Ecto neural progenitor cell (in vitro differentiated cells): ENCODE results near the gene TUSC2.
"Not testable (repeated sequence)": the region's sequence is repeated elsewhere in the genome, so short reads cannot be mapped to it uniquely, and the experiment has no call there.

Experiments used
- DNase-seq: peaks from one replicate; pipeline ENCODE4 v3.0.0-alpha.2; 2018; ENCODE audit warnings: low spot score

TUSC2 gene

DNA sequence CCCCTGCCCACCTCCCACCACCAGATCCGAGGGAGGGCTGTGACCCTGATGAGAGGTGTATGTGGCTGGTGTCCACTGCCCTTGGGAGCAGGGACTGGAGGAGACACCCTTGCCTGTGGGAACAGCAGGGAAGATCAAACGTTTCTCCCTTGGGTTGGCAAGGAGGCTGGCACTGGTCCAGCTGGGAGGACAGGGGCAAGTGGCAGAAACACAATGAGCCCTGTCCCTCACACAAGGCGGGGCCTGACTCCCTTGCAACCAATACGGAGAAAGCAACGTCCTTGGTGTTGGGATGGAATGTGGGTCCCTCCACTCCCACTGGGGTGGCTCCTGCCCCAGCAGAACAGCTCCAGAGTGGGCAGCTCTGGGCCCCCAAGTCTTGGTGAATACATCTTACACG lies 10.7 kb downstream of the TUSC2 start:
- DNase-seq: no peak

DNA sequence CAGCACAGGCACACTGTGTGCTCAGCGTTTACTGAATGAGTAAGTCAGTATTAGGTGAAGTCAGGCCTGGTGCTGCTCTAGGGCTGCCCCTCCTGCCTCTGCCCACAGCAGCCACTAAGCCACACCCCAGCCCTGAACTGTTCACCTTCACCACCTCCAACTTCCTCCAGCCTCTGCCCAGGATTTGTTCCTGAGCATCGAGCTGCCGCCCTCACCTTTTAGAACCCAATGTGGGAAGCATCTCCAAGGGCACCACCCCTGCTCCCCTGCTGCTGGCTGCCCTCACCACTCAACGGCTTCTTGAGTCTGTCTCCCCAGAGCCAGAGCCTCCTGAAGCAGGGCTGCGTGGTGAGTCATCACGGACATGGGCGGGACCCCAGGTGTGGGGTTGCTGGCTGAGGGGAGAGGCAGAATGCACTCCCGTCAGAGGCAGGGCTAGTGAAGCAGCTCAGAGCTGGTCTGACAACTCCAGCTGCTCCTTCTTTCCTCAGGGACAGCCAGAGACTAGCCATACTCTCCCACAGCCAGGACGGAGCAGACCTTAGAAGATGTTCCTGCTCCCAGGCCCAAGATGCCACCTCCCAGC lies 11.3 kb downstream of the TUSC2 start:
- no peak for DNase-seq

DNA sequence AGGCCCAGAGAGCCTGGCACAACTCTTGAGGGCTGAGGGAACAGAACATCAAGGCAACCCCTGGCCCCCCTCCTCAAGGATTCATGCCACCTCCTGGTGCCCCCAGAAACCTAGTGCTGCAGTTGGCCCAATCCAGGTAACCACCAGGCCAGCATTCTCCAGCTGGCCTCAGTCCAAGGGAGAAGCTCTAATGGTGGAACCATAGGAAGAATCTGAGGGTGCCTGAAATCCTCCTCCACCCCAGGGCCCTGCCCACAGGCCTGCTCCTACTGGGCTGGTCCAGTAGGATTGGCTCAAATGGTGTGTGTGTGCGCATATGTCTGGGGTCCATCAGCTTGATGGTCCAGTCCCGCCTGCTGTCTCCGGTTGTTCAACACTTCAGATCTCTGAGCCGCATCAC lies 13.2 kb downstream of the TUSC2 start:
- no peak for DNase-seq

DNA sequence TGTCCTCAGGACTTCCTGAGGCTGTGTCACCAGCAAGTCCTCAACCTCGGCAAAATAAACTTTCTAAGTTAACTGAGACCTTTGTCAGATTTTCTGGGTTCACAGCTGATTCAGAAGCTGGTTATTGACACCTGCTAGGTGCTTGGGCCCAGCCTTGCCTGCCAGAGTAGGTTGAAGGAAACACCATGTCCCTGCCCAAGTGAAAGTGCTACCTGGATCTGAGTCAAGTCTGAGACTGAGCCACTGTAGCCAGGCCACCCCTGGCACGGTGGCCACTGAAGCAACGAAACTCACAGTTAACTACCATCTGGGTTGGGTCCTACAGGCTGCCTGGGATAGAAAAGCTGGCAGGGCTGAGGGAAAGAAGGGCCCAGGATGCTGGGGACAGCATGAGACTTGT lies 13.7 kb downstream of the TUSC2 start:
- DNase-seq: no peak

DNA sequence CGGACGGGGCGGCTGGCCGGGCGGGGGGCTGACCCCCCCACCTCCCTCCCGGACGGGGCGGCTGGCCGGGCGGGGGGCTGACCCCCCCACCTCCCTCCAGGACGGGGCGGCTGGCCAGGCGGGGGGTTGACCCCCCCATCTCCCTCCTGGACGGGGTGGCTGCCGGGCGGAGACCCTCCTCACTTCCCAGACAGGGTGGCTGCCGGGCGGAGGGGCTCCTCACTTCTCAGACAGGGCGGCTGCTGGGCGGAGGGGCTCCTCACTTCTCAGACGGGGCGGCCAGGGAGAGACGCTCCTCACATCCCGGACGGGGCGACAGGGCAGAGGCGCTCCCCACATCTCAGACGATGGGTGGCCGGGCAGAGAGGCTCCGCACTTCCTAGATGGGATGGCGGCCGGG lies 16.0 kb downstream of the TUSC2 start:
- DNase-seq: not testable (repeated sequence)

DNA sequence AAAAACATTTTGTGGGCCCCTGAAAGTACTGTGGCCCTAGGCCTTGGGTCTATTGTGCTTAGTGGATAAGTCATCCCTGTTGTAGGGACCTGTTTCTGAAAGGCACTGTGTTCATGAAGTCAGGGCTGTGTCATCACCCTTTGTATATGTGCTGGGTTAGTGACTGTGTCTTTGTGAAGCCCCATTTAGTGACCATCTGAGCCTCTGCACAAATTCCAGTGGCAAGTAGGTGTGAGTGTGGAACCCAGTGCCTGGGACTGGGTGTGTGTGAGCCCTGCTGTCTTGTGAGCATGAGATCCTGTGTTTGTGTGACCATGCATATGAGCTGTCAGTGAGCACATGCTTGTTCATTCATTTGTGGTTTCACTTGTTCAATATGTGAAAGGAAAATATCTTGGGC lies 23.4 kb downstream of the TUSC2 start:
- DNase-seq: no peak

DNA sequence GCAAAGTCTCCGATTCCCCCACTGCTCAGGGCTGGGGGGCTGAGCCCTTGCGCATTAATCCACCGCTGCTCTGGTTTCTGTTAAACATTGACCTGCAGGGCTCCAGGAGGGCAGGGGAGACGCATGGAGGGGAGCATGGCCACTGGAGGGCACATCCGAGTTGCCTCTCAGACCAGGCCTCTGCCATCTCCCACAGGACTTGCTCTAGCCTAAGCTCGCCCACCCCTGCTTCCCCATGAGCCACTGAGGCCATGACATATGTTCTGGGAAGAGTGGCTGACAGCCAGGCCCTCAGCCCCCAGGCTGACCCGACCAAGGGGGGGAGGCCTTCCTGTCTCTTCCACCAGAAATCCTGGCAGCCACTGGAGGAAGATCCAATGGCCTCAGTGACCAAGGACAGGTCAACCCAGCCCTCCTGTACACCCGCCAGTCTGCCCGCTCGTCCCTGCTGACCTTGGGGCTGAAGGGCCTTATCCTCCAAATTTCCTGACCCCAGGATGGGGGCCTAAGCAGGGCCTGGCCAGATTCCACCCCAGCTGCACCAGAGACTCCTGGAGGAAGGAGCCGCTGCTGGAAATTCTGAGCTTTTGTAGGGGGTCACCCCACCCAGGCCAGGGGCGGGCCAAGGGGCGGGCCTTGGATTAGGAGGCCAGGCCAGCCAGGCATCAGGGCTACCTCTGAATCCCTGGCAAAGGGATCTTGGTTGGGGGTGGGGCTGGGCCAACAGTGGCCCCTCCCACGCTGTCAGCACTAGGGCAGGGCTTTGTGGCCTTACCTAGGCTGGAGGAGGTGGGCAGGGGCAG lies 24.8 kb downstream of the TUSC2 start, which contains the start of gene HYAL1:
HYAL1 (minus strand) TSS at position 562 of the 803 bp plus-strand sequence. CDS start 618 bp downstream, outside the sequence.
- DNase-seq: peak; percentile 67

DNA sequence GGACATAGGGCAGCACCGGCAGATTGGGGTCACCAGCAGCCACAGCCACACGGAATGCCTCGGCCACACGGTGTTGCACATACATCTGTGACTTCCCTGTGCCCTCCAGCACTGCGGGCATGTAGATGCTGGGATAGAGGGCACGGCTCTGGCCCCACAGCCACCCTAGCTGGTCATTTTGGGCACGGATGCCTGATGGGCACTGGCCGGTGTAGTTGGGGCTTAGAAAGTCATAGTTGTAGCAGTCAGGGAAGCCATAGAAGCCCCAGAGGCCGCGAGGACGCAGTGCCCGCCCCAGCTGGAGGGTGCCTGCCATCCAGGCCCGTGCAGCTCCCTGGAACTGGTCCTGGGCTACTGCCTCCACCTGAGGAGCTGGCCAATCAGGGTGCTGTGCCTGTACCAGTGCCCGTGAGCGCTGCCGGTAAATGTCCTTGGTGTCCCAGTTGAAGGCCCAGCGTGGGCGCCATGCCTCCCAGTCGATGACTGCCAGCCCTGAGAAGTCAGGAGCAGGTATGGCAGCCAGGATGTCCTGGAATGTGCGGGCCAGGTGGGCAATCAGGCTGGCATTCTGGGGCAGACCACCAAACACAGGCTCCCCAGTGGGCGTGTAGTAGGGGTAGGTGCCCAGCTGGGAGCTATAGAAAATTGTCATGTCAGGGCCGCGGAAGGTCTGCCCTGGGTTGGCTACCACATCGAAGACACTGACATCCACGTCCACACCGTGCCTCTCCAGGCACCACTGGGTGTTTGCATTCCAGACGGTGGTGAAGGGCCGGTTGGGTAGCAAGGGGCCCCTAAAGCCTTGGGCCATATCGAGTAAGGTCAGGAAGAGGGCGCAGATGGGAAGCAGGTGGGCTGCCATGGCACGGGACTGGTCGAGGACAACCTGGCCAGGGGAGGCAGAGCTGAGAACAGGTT lies 25.7 kb downstream of the TUSC2 start:
- DNase-seq: peak; percentile 45

DNA sequence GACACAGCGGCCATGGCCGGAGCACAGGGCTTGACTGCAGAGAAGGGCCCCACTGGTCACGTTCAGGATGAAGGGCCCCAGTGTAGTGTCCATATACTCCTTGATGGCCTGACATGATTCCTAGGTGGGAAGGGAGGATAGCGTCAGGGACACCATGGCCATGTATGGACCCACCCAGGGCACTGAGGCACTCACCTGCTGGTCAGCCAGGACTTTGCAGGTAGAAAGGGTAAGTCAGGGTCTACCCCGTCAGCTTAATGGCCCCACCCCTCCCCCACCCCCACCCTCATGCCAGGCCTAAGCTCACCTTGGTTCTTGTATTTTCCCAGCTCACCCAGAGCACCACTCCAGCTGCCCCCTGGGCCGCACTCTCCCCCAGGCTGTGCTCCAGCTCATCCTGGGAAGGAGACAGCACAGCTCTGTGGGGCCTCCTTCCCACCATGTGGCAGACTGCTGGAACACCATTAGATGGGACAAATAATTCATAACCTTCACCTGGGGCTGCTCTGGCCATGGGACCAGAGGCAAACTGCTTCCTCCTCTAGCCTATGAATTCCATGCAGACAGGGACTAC lies 27.3 kb downstream of the TUSC2 start:
- DNase-seq: peak; percentile 53

DNA sequence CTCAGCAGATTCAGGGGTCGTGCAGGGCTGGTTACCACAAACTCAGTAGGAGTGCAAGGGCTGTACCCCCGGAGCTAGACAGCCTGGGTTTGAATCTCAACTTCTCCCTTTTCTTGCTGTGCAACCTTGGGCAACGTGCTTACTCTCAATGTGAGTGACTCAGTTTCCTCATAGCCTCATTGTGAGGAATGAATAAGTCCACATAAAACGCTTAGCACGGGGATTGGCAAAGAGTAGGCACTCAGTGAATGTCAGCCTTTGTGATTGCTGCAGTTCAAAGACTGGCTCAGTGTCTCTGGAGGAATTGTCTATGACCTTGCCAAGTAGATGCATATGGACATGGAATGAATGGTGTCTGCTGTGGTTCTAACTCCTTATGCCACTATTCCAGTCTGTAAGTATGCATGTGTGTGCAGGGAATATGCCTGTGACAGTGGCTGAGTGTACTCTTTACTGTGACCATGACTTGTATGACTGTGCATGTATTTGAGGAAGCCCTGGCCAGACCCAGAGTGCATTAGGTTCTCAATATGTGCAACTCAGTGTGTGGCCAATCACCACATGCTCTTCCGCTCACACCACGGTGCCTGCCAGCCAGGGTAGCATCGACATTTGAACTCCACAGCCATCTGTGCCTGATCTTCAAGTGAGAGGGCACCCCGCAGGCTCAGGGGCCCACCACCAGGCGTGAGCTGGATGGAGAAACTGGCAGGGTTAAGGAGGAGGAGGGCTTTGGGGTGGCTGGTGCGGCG lies 27.9 kb downstream of the TUSC2 start:
- DNase-seq: no peak

DNA sequence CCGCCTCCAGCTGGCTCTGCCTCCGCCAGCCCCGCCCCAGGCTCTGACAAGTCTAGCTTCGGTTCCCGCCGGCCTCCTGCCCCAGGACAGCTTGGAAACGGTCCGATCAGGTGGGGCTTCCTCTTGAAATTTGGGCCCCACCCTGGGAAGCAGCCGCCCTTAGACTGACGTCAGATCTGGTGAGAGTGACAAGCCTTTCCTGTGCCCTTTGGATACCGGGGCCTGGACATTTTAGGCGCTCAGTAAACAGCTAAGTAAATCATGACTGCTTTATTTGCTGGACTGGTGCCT lies 28.4 kb downstream of the TUSC2 start:
- no peak for DNase-seq

DNA sequence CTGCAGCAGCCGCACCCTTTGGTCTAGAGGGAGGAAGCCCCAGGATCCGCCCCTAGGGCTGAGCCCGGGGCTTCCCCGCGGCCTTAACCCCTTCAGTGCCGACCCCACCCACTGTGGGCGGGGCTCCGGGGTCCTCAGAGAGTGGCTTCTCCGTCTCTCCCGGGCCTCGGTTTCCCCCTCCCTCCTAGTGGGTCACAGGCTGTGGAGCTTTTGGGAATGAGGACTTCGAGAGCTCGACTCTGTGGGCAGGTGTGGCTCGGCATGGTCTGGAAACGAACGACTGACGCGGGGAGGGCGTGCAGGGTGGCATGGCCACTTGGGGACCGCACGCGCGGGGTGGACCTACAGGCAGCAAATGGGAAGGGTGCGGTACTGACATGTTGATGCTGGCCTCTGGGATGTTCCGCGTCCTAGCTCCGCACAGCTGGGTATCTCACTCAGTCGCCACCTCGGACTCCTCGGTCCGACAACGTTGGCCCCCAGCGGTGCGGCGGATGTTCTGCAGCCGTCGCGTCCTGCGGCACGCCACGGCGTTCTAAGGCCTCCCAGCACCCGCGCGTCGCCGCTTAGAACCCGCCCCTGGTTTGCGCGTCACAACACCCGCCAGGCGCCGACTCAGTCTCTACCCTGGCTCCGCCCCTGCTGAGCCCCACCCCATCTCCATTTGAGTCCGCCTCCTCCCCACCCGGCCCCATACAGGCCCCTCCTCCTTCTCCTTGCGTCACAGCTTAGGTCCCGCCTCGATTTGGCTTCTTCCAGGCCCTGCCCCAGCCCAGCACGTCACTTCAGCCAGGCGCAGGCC lies 29.0 kb downstream of the TUSC2 start, which contains the start of the genes HYAL3 and NAA80:
HYAL3 (minus strand) TSS at position 570 of the 802 bp plus-strand sequence. CDS start 3,803 bp downstream, outside the sequence.
NAA80 (minus strand) TSS at position 570 of the 802 bp plus-strand sequence. CDS start 1,942 bp downstream, outside the sequence.
- DNase-seq: peak; percentile 99

DNA sequence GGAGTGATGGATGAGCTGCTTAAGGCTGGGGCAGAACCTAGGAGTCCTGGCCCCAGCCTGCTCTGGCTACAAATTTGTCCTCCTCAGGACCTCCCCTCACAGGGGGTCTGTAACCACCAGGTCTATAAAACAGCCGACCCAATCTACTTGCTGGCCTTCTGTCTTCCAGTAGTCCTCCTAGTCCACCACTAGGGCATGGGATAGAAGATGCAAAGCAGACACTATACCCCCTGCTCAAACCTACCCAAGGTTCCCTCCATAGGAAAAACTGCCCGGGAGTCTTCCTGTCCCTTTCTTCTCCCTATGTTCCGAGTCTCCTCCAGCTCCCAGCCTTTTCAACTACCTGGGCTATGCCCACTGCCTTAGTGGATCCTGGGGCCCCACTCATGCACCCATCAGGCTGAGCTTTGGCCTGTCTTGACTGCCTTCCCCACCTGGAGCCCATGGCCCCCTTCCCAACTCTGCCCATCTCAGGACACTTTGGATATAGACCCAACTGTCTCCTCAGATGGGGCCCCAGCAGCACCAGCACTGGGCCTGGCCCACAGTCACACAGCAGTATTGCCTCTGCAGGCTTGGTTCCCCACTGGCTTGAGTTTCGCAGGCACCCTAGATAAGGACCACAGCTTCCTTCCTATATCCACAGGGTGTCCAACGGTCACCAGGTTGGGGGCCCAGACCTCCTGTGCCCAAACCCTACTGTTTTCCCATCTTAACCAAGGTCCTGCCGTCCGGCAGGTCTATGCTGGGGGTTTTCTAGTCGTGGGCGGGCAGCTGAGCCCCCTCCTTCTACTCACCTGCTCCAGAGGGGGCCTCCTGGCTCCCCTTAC lies 29.9 kb downstream of the TUSC2 start:
- DNase-seq: no peak

DNA sequence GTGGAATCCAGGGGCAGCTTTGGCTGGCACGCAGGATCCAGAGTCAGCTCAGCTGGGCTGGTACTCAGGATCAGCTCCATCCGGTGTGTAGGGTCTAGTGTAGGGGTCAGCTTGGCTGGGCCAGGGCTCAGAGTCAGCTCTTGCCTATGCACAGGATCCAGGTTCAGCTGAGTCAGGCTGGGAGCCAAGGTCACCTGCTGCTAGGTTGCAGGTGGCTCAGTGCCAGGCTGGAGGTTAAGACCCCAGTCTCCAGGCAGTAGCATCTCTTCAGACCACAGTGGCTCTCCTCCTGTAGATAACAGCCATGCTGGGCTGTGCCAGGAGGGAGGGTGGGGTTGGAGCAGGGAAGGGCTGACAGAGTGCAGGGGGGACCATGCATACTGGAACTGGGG lies 30.6 kb downstream of the TUSC2 start:
- no peak for DNase-seq

DNA sequence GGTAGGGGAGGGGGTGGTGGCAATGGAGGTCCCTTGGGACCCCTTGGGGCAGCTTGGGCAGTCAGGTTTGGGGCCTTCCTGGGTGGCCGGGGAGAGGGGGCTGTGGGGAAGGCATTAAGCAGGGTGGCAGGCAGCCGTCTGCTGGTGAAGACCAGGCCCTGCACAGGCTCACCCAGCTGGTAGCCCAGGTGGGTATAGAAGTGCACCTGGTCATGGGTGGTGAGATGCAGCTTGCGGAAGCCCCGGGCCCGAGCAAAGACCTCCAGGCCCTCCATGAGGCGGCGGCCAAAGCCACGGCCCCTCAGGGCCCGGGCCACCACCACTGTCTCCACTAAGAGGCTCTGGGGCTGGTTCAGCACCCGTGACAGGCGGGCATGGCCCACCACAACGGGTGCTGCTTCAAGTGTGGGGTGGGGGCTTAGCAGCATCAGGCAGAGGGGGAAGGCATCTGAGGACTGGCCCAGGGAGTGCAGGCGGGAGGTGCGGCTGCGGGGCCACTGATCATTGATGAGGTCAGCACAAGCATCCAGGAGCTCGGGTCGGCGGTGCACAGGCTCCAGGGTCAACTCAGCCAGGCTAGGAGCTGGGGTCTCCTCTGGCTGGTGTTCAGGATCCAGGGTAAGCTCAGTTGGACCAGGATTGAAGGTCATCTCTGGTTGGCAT lies 31.2 kb downstream of the TUSC2 start:
- peak; percentile 45 for DNase-seq

DNA sequence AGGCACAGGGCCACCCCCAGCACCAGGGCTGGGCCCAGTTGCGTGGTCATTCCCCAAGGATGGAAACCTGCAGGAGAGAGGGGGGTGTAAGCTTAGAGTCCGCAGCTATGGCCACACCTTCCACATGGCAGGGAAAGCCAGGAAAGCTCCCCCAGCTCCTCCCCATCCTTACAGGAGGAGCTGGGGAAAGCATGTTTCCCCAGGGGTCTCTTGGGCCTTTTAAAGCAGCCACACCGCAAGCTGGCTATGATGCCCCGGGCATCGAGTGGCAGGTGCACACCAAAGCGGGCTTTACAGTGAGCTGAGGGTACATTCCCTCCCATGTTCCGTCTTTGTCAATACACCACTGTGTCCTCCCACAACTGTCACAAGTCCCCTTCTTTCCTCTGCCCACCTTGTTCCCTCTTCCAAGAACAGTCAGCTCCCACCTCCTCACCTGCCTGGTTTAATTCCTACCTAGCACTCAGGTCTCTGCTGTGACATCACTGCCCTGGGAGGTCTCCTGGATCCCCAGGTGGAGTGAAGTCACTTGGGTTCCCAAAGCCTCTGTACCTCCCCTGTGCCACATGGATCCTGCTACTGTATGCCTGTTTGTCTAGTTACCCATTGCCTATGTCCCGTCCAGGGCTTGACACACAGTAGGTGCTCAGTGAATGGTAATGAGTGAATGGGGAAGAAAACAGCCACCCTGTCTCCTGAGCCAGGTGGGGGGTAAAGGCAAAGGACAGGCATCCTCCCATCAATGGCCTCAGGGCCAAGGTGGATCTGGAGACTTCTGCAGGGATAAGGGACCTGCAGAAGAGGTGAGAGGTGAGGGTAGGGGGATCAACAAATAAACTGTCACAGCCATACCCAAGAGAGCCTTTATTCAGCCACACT lies 32.2 kb downstream of the TUSC2 start:
- peak; percentile 37 for DNase-seq

DNA sequence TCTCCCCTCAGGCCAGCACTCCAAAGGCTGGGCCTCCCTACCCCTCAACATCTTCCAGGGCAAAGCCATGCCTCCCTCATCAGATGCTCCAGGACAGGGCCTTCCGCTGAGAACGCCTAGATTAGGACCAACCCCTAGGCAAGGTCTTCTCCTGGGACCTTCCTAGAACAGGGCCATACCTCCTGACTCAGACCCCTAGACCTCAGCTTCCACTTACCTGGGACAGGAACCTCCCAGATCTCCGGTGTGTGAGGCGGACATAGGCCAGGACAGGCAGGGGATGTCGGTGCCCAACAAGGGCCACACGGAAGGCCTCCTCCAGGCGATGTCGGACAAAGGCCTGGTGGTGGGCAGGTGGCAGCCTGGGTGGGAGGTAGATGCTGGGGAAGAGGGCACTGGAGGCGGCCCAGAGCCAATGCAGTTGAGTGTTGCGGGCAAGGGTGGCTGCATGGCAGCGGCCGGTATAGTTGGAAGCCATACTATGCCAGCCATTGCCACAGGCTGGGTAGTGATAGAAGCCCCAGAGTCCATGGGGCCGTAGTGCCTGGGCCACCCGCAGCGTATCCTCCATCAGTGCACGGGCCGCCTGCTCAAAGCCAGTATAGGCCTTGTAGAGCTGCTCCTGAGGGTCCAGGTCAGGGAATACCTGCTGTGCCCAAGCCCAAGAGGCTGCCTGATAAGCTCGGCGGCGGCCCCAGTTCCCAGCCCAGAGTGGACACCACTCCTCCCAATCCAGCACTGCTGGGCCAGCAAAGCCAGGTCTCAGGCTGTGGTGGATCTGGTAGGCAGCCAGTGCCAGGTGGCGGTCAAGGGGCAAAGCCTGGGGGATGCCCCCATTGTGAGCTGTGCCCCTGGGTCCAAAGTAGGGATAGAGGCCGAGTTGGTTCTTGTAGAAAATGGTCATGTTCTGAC lies 33.3 kb downstream of the TUSC2 start:
- peak; percentile 41 for DNase-seq
